ENCODE results near the gene TTN.
"Not testable (repeated sequence)": the region's sequence is repeated elsewhere in the genome, so short reads cannot be mapped to it uniquely, and the experiment has no call there.

GRCh38 chr2:178525010-178525409 lies 282.2 kb downstream of the TTN start:
- not testable (repeated sequence) for TF ChIP-seq CTCF (IDR thresholded peaks at IDR 0.05); POLR2AphosphoS5 (IDR thresholded peaks at IDR 0.05; ENCODE audit: low read depth, low read length); SIN3A (IDR thresholded peaks at IDR 0.05; ENCODE audit: borderline replicate concordance, insufficient read depth, low read depth, low read length); REST (IDR thresholded peaks at IDR 0.05; ENCODE audit: insufficient read depth in 1 of 2, low read depth in 2 of 2, low read length in 1 of 2)

Data from Panc1 (cell line).